BE2C (cell line): ENCODE data around the gene CEP170.

Source experiments
- DNase-seq: peaks from one replicate; pipeline ENCODE4 v3.0.0-alpha.2; 2020
- H3K27me3 ChIP-seq: fragments of 250-450 bp; sonication (Bioruptor Pico); 2 replicates; pipeline ENCODE4 v1.5.1; 2020; ENCODE audit warnings: mild to moderate bottlenecking
- H3K36me3 ChIP-seq: fragments of 250-450 bp; sonication (Bioruptor Pico); 2 replicates; pipeline ENCODE4 v1.5.1; 2020; ENCODE audit warnings: mild to moderate bottlenecking
- H3K4me1 ChIP-seq: fragments of 250-450 bp; sonication (Bioruptor Pico); 2 replicates; pipeline ENCODE4 v1.5.1; 2020
- H3K4me3 ChIP-seq: 2 replicates; pipeline ENCODE4 v1.5.1; 2011; ENCODE audit warnings: low read depth, low read length
- H3K9me3 ChIP-seq: fragments of 250-450 bp; sonication (Bioruptor Pico); 2 replicates; pipeline ENCODE4 v1.5.1; 2020
- TF ChIP-seq, protein P1 (sequence below): IDR thresholded peaks from 2 replicates; pipeline ENCODE4 v1.5.1; 2012; ENCODE audit warnings: mild to moderate bottlenecking, low read depth, low read length

CEP170 gene

DNA sequence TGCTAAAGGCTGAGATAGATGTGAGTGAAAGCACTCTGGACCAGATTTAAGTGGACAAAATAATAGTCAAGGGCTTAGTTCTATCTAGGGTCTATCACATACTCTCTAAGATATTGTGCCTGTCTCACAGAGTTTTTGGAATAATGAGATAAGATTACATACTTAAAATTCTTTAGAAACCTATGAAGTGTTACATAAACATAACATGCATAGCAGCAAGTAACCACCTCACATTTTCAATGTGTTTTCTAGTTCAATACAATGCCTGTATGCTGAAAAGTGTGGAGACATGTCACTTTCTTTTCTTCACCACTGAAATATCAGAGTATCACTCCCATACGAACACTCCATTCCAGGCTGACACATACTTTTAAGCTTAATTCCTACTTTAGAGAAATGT is 16.9 kb upstream of the CEP170 start:
- Histone ChIP-seq H3K36me3 (no peaks in the 10 kb centered on the region; the same call in 1 of the 2 replicates), H3K27me3 (no peaks in the 10 kb centered on the region), H3K4me3 (no peak overlapping the region), H3K4me1 (peaks cover 12% of the 10 kb centered on the region), H3K9me3 (no peaks in the 10 kb centered on the region)
- TF ChIP-seq, protein P1, sequence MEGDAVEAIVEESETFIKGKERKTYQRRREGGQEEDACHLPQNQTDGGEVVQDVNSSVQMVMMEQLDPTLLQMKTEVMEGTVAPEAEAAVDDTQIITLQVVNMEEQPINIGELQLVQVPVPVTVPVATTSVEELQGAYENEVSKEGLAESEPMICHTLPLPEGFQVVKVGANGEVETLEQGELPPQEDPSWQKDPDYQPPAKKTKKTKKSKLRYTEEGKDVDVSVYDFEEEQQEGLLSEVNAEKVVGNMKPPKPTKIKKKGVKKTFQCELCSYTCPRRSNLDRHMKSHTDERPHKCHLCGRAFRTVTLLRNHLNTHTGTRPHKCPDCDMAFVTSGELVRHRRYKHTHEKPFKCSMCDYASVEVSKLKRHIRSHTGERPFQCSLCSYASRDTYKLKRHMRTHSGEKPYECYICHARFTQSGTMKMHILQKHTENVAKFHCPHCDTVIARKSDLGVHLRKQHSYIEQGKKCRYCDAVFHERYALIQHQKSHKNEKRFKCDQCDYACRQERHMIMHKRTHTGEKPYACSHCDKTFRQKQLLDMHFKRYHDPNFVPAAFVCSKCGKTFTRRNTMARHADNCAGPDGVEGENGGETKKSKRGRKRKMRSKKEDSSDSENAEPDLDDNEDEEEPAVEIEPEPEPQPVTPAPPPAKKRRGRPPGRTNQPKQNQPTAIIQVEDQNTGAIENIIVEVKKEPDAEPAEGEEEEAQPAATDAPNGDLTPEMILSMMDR, result no peak
- DNase-seq, result no peak

DNA sequence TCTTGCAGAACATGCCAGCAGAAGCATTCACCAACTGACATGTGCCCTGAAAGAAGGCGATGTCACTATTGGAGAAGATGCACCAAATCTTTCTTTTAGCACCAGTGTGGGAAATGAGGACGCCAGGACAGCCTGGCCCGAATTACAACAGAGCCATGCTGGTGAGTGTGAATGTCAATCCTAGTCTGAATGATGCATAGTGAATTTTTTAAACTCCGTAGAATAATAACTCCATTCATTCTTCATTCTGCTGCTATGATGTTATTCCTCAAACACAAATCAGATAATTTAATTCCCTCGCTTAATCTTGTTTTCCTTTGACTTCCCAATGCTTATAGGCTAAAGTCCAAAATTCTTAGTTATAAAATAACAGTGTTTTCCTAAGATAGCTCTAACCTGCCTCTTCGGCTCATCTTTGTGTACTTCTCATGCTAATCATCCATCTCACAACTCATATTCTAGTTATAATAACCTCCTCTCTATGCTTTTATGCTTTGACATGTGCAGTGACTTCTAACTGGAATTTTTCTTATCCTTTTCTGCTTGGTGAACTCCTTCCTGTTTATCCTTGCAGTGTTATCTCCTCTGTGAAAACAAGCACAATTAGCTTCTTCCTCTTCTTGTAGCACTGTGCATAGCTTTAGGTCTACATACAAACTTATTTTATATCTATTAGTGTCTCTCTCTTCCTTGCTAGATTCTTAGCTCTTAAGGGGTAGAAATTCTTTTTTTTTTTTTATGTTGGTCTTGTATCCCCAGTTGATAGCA is 15.2 kb upstream of the CEP170 start:
- H3K9me3 ChIP-seq, result no peaks in the 10 kb centered on the region
- no peaks in the 10 kb centered on the region; the same call in none of the 2 replicates for H3K36me3 ChIP-seq
- TF ChIP-seq, protein P1, result no peak
- peaks cover 12% of the 10 kb centered on the region for H3K4me1 ChIP-seq
- no peak overlapping the region for H3K4me3 ChIP-seq
- H3K27me3 ChIP-seq, result no peaks in the 10 kb centered on the region
- DNase-seq, result no peak

DNA sequence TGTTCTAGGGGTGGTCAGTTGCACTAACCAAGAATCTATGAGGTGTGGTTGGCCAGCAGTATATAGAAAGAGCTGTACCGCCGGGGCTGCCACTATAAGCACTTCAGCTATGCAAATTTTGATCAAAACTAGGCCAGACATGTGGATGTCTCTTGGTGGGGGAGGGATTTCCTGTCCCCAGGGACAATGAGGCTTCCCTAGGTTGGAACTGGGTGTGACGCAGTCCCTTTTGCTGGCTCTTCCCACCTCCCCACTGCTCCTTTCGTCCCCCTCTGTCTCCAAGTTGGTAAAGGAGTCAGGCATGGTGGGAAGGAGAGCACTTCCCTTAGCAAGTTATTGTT is 14.3 kb upstream of the CEP170 start:
- H3K36me3 ChIP-seq, result no peaks in the 10 kb centered on the region; the same call in none of the 2 replicates
- no peak for DNase-seq
- TF ChIP-seq, protein P1, result no peak
- H3K4me1 ChIP-seq, result peaks cover 18% of the 10 kb centered on the region
- H3K9me3 ChIP-seq, result no peaks in the 10 kb centered on the region; the same call in 1 of the 2 replicates
- no peaks in the 10 kb centered on the region for H3K27me3 ChIP-seq
- no peak overlapping the region for H3K4me3 ChIP-seq

DNA sequence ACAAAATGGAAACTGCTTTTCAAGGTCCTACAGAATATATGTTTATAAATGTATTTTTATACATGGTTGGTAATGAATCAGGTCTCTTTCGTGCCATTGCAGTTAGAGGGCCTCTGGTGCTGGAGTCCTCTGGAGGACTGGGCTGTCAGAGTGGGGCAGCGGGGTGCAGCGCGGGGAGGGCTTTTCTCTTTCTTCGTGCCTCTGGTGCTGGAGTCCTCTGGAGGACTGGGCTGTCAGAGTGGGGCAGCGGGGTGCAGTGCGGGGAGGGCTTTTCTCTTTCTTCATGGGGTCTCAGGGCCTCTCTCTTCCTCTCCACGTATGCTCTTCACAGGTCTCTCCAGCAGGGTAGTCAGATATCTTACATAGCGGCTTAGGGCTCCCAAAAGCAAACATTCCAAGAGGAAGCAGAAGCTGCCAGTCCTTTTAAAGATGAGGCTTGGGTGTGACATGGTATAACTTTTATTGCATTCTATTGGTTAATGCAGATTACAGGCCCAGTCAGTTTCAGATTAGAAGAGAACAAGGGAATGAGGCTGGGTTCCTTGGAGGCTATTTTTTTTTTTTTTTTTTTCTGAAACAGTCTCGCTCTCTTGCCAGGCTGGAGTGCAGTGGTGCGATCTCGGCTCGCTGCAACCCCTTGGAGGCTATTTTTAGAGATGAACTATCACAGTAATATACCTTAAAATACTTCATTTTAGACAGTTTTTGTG is 13.8 kb upstream of the CEP170 start:
- H3K36me3 ChIP-seq, result no peaks in the 10 kb centered on the region; the same call in none of the 2 replicates
- peaks cover 21% of the 10 kb centered on the region for H3K4me1 ChIP-seq
- no peak for DNase-seq
- TF ChIP-seq, protein P1, result no peak
- H3K4me3 ChIP-seq, result no peak overlapping the region
- no peaks in the 10 kb centered on the region; the same call in 1 of the 2 replicates for H3K9me3 ChIP-seq
- no peaks in the 10 kb centered on the region for H3K27me3 ChIP-seq

DNA sequence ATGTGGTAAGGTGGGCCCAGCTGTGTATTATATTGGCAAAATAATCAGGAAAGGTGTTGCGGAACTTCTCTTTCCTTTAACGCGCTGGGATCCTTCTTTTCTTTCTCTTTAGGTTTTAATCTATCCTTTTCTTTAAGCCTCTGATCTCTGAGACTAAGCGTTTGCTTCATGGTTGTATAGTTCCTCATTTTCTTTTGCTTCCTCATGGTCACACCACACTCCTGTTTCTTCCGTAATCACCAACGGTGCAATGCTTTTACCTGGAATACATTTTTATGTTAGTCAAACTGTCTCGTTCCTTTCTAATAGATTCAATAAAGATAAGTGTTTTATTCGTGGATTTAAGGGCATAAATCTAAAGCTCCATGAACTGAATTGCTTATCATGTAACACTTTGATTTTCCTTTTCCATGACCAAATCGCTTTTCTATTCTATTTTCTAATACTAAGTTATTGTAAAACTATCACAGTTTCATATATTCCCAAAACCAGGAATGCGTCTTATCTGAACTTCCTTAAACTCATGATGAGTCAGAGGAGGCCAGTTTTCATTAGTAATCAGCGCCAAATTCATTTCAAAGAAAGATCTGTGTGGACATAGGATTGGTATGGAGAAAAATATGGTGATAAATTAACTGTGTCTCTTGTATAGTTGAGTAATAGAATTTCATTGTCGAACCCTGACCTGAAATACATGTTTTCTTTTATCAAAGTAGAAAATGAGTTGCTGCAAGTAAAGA is 13.0 kb upstream of the CEP170 start:
- H3K4me1 ChIP-seq, result peaks cover 23% of the 10 kb centered on the region
- no peak for DNase-seq
- no peaks in the 10 kb centered on the region; the same call in none of the 2 replicates for H3K36me3 ChIP-seq
- H3K27me3 ChIP-seq, result no peaks in the 10 kb centered on the region
- H3K9me3 ChIP-seq, result no peaks in the 10 kb centered on the region; the same call in 1 of the 2 replicates
- H3K4me3 ChIP-seq, result no peak overlapping the region
- TF ChIP-seq, protein P1, result no peak
